ENCODE data around the gene THOC5. TPM values are rescaled to one million over a fixed set of nuclear protein-coding genes. Genes with fewer than 3 reads are reported as not detected.

THOC5 gene
- total RNA-seq, 1 donor from 2014 or later: 39.8 TPM

GRCh38 chr22:29476116-29476515 is 77.4 kb downstream of the THOC5 start:
- no peak for DNase-seq (ENCODE audit: low spot score)

GRCh38 chr22:29475550-29475949 is 78.0 kb downstream of the THOC5 start:
- DNase-seq (ENCODE audit: low spot score): no peak

GRCh38 chr22:29473001-29473400 is 80.6 kb downstream of the THOC5 start:
- no peak for DNase-seq (ENCODE audit: low spot score)

GRCh38 chr22:29470159-29470855 is 83.2 kb downstream of the THOC5 start:
- peak; percentile 40 for DNase-seq (ENCODE audit: low spot score)

- no peak for DNase-seq (ENCODE audit: low spot score)
These were observed 83.8 kb downstream of the THOC5 start for GRCh38 chr22:29469755-29470154.

- no peak for DNase-seq (ENCODE audit: low spot score)
These were observed 89.0 kb downstream of the THOC5 start for GRCh38 chr22:29464581-29464980.

GRCh38 chr22:29463629-29464028 is 89.9 kb downstream of the THOC5 start:
- DNase-seq (ENCODE audit: low spot score): no peak

GRCh38 chr22:29461263-29461662 is 92.3 kb downstream of the THOC5 start:
- DNase-seq (ENCODE audit: low spot score): no peak

- no peak for DNase-seq (ENCODE audit: low spot score)
These were observed 93.8 kb downstream of the THOC5 start for GRCh38 chr22:29459773-29460172.

GRCh38 chr22:29458551-29458950 is 95.0 kb downstream of the THOC5 start:
- DNase-seq (ENCODE audit: low spot score): no peak

GRCh38 chr22:29457730-29458129 is 95.8 kb downstream of the THOC5 start:
- DNase-seq (ENCODE audit: low spot score): no peak

- no peak for DNase-seq (ENCODE audit: low spot score)
These were observed 97.3 kb downstream of the THOC5 start for GRCh38 chr22:29456211-29456671.

Other genes with a start within 250 kb of the THOC5 start
- gene GAS2L1, start 247.1 kb downstream of the THOC5 start, total RNA-seq: 24.6 TPM
- gene RASL10A, start 238.1 kb downstream of the THOC5 start, total RNA-seq: 1.7 TPM
- gene AP1B1, start 165.2 kb downstream of the THOC5 start, total RNA-seq: 88.6 TPM
- gene RFPL1, start 115.2 kb downstream of the THOC5 start, total RNA-seq: not detected
- 0.86 TPM for gene NEFH, start 73.5 kb downstream of the THOC5 start, total RNA-seq
- 56.6 TPM for gene NIPSNAP1, start 27.4 kb upstream of the THOC5 start, total RNA-seq
- 36.2 TPM for gene NF2, start 49.9 kb upstream of the THOC5 start, total RNA-seq
- gene CABP7, start 166.2 kb upstream of the THOC5 start, total RNA-seq: not detected
- 18.7 TPM for gene ZMAT5, start 213.2 kb upstream of the THOC5 start, total RNA-seq
- gene UQCR10, start 213.6 kb upstream of the THOC5 start, total RNA-seq: 106 TPM